GM13977 (cell line): ENCODE measurements around the gene PDE8A.

Experiments
- DNase-seq: peaks from one replicate; pipeline ENCODE4 v3.0.0; 2012; ENCODE audit warnings: low spot score
- CTCF ChIP-seq: IDR thresholded peaks from 2 replicates; pipeline ENCODE4 v1.5.1; 2012; ENCODE audit warnings: mild to moderate bottlenecking, control low read depth; ENCODE audit not compliant: insufficient read depth; ENCODE audit errors: extremely low read depth, missing control alignments
- in situ Hi-C: fragments of 300-500 bp; cut with MboI; formaldehyde crosslinking; loops from one replicate; pipeline ENCODE4 v1.12.0; 2022; ENCODE audit warnings: low sequenced_read_pairs, low pct_unique_long_range_greater_than_20kb, mixed read lengths, inconsistent platforms; ENCODE audit not compliant: unreplicated experiment

The PDE8A gene

GRCh38 chr15:85142312-85142711, 160.7 kb downstream of the PDE8A start:
- no peak for TF ChIP-seq CTCF
- no peak for DNase-seq
- in situ Hi-C loops, result loop anchor here (25.0 kb wide), 1 partner anchor 180 kb away; no protein-coding TSS in a partner anchor

GRCh38 chr15:85149465-85150129, 167.9 kb downstream of the PDE8A start:
- in situ Hi-C loops, result loop anchor here (25.0 kb wide), 1 partner anchor 187 kb away; no protein-coding TSS in a partner anchor
- no peak for DNase-seq
- TF ChIP-seq CTCF, result no peak

GRCh38 chr15:85150130-85150480, 168.4 kb downstream of the PDE8A start:
- DNase-seq, result no peak
- in situ Hi-C loops, result no loop called here
- no peak for TF ChIP-seq CTCF

GRCh38 chr15:85151145-85151544, 169.5 kb downstream of the PDE8A start:
- TF ChIP-seq CTCF, result no peak
- no peak for DNase-seq
- in situ Hi-C loops, result no loop called here

- in situ Hi-C loops, result no loop called here
- DNase-seq, result no peak
- TF ChIP-seq CTCF, result no peak
Observed at GRCh38 chr15:85151861-85152260, 170.2 kb downstream of the PDE8A start.

- peak; percentile 23 for DNase-seq
- TF ChIP-seq CTCF, result no peak
- in situ Hi-C loops, result no loop called here
Observed at GRCh38 chr15:85154061-85154460, 172.4 kb downstream of the PDE8A start.
